MCF 10A (cell line): ENCODE measurements around the gene NECAP2. TPM values are rescaled to one million over a fixed set of nuclear protein-coding genes. Genes with fewer than 3 reads are reported as not detected.

Experiments used
- BruUV-seq: library from RNA; stranded (reverse); fragments of 400-500 nt; replicated peaks from 2 replicates; lab custom pipeline; 2021; lab: Mats Ljungman, UMichigan
- CTCF ChIA-PET: fragments of 300-600 bp; sonication (Branson Sonifier 250); formaldehyde crosslinking; extraction: SDS; loops from one replicate; lab custom pipeline; 2021; ENCODE audit warnings: antibody characterized with exemption, inconsistent platforms; lab: Yijun Ruan, JAX
- POLR2A ChIA-PET: fragments of 300-600, 350-650 bp; sonication (Branson Sonifier 250); formaldehyde crosslinking; extraction: SDS; loops from one replicate; lab custom pipeline; 2020; ENCODE audit warnings: antibody characterized with exemption, inconsistent platforms; lab: Yijun Ruan, JAX
- DNase-seq: peaks from one replicate; pipeline ENCODE4 v3.0.0-alpha.2; 2018; ENCODE audit not compliant: unreplicated experiment
- H3K27ac Mint-ChIP-seq: one replicate; pipeline ENCODE4 v1.8.0; 2022; ENCODE audit warnings: mild to moderate bottlenecking, low read depth, mixed read lengths; ENCODE audit not compliant: unreplicated experiment
- H3K27me3 Mint-ChIP-seq: one replicate; pipeline ENCODE4 v1.8.0; 2022; ENCODE audit warnings: mixed read lengths; ENCODE audit not compliant: insufficient read depth, unreplicated experiment
- H3K36me3 Mint-ChIP-seq: one replicate; pipeline ENCODE4 v1.8.0; 2022; ENCODE audit warnings: mild to moderate bottlenecking, moderate library complexity, mixed read lengths; ENCODE audit not compliant: insufficient read depth, unreplicated experiment
- H3K4me1 Mint-ChIP-seq: one replicate; pipeline ENCODE4 v1.8.0; 2022; ENCODE audit warnings: mixed read lengths; ENCODE audit not compliant: insufficient read depth, unreplicated experiment
- H3K4me3 Mint-ChIP-seq: one replicate; pipeline ENCODE4 v1.8.0; 2022; ENCODE audit warnings: mild to moderate bottlenecking, moderate library complexity, mixed read lengths; ENCODE audit not compliant: unreplicated experiment
- H3K9me3 Mint-ChIP-seq: one replicate; pipeline ENCODE4 v1.8.0; 2022; ENCODE audit warnings: mixed read lengths; ENCODE audit not compliant: unreplicated experiment
- intact Hi-C: fragments of 100-400 bp; cut with micrococcal nuclease; formaldehyde crosslinking; loops from 2 replicates; pipeline ENCODE4 v1.14.1; 2022
- total RNA-seq: library from RNA; stranded (reverse); gene quantifications from 2 replicates; pipeline ENCODE4 v1.2.3, GENCODE V29; 2022
- TF ChIP-seq, protein P1 (sequence below): fragments of 200-600 bp; IDR thresholded peaks from one replicate; pipeline ENCODE4 v1.8.0; 2022; ENCODE audit warnings: antibody characterized with exemption, mild to moderate bottlenecking; ENCODE audit not compliant: unreplicated experiment

The NECAP2 gene
- total RNA-seq, 1 experiment from 2014 or later, result 34.1 TPM

DNA sequence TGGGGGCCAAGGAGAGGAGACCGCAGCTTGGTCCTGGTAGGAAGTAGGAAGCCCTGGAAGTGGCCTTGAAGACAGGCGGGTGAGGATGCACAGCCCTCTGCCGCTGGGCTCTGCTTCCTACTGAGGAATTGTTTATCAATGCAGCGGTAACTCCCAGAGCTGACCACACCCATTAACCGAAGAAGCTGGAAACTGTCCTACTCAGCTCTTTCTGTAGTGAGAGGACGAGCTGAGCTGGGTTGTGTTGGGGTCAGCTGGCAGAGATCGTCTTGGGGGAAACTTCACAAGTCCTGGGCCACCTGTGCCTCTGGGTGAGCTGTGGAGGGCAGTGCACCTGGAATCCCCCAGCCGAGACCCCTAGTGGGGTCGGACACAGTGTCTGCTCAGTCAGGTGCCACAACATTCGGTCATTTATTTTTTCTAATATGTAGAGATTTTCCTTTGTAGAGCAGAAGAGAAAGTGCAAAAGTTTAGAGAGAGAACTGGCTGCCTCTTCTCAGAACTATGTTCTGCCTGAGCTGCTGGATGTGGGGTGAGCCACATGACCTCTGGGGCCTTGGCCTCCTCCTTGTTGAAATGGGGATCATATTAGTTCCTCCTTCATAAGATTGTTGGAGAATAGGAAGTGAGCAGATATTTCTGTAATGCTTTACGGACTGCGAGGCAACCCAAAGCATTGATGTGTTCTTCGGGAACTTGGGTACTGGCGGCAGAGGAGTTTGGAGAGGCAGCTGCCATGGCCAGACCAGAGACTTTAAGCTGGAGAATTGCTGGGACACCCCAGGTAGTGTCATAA, 3.6 kb downstream of the NECAP2 start:
- intact Hi-C loops, result no loop called here
- peaks cover 6% of the 10 kb centered on the region for H3K4me1 Mint-ChIP-seq
- peaks cover 57% of the 10 kb centered on the region for H3K36me3 Mint-ChIP-seq
- H3K27me3 Mint-ChIP-seq, result no peaks in the 10 kb centered on the region
- no peak overlapping the region for H3K4me3 Mint-ChIP-seq
- ChIA-PET CTCF (interaction anchor here (0.6 kb wide), 1 partner anchor 18 kb away, joined by 3 read pairs; no protein-coding TSS in a partner anchor), POLR2A (no interaction called here)
- no TSS peak for BruUV-seq
- H3K27ac Mint-ChIP-seq, result no peak overlapping the region
- TF ChIP-seq, protein P1, sequence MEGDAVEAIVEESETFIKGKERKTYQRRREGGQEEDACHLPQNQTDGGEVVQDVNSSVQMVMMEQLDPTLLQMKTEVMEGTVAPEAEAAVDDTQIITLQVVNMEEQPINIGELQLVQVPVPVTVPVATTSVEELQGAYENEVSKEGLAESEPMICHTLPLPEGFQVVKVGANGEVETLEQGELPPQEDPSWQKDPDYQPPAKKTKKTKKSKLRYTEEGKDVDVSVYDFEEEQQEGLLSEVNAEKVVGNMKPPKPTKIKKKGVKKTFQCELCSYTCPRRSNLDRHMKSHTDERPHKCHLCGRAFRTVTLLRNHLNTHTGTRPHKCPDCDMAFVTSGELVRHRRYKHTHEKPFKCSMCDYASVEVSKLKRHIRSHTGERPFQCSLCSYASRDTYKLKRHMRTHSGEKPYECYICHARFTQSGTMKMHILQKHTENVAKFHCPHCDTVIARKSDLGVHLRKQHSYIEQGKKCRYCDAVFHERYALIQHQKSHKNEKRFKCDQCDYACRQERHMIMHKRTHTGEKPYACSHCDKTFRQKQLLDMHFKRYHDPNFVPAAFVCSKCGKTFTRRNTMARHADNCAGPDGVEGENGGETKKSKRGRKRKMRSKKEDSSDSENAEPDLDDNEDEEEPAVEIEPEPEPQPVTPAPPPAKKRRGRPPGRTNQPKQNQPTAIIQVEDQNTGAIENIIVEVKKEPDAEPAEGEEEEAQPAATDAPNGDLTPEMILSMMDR, result no peak
- DNase-seq, result no peak
- no peaks in the 10 kb centered on the region for H3K9me3 Mint-ChIP-seq

DNA sequence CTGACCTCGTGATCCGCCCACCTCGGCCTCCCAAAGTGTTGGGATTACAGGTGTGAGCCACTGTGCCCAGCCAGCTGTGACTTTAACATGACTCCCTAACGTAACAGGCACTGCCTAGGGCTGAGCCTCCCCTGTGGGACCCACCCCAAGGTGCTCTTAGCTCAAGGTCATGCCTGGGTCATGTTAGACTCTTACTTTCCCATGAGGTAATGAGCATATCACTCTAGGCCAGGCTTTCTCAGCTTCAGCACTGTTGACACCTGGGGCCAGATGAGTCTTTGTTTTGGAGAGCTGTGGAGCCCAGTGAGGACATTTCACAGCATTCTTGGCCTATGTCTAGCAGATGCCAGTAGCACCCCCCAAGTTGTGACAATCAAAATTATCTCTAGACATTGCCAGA, 4.5 kb downstream of the NECAP2 start:
- intact Hi-C loops, result no loop called here
- Mint-ChIP-seq H3K4me3 (no peak overlapping the region), H3K27me3 (no peaks in the 10 kb centered on the region), H3K4me1 (peaks cover 3% of the 10 kb centered on the region), H3K27ac (no peak overlapping the region), H3K36me3 (peaks cover 66% of the 10 kb centered on the region), H3K9me3 (no peaks in the 10 kb centered on the region)
- TF ChIP-seq, protein P1, result no peak
- CTCF ChIA-PET, result interaction anchor here (0.6 kb wide), 1 partner anchor 19 kb away, joined by 3 read pairs; no protein-coding TSS in a partner anchor
- POLR2A ChIA-PET, result interaction anchor here (0.7 kb wide), 1 partner anchor 653 kb away, joined by 3 read pairs; no protein-coding TSS in a partner anchor
- DNase-seq, result no peak
- no TSS peak for BruUV-seq

DNA sequence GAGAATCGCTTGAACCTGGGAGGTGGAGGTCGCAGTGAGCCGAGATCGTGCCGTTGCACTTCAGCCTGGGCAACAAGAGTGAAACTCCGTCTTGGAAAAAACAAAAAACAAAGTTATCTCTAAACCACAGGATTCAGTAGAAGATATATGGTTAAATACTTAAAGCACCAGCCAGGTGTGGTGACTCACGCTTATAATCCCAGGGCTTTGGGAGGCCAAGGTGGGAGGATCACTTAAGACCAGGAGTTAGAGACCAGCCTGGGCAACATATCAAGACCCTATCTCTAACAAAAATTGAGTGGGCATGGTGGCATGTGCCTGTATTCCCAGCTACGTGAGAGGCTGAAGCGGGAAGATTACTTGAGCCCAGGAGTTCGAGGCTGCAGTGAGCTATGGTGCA, 5.6 kb downstream of the NECAP2 start:
- peaks cover 76% of the 10 kb centered on the region for H3K36me3 Mint-ChIP-seq
- no peak for DNase-seq
- no peaks in the 10 kb centered on the region for H3K4me1 Mint-ChIP-seq
- intact Hi-C loops, result no loop called here
- H3K4me3 Mint-ChIP-seq, result no peak overlapping the region
- H3K27me3 Mint-ChIP-seq, result no peaks in the 10 kb centered on the region
- no peak overlapping the region for H3K27ac Mint-ChIP-seq
- POLR2A ChIA-PET, result no interaction called here
- TF ChIP-seq, protein P1, result no peak
- BruUV-seq, result no TSS peak
- no peaks in the 10 kb centered on the region for H3K9me3 Mint-ChIP-seq
- CTCF ChIA-PET, result interaction anchor here (0.5 kb wide), 1 partner anchor 18 kb away, joined by 4 read pairs; no protein-coding TSS in a partner anchor

DNA sequence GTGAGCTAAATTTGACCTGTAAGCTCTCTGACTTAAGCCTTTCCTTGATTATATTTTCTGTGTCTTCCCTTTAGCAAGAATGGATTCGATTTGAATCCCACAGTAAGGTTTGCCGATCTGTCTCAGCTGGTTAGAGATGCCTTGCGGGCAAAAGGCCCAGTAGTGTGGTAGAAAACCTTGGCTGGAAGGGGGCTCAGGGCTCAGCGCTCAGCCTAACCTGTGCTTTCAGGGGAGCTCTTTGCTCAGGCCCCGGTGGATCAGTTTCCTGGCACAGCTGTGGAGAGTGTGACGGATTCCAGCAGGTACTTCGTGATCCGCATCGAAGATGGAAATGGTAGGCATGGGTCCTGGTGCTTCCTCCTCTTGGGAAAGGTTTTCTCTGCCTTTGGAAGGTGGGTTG, 7.1 kb downstream of the NECAP2 start:
- no peak for DNase-seq
- Mint-ChIP-seq H3K4me3 (no peak overlapping the region), H3K27me3 (no peaks in the 10 kb centered on the region), H3K36me3 (peaks cover 87% of the 10 kb centered on the region), H3K4me1 (no peaks in the 10 kb centered on the region), H3K9me3 (no peaks in the 10 kb centered on the region), H3K27ac (no peak overlapping the region)
- TF ChIP-seq, protein P1, result no peak
- no TSS peak for BruUV-seq
- CTCF ChIA-PET, result interaction anchor here (0.6 to 1.0 kb wide), 3 partner anchors 53 to 504 kb away, joined by 3 to 4 read pairs (median 3); no protein-coding TSS in a partner anchor
- intact Hi-C loops, result no loop called here
- POLR2A ChIA-PET, result no interaction called here
